Suprapubic skin (tissue), 3 donors: ENCODE results near the gene GBP6.

Experiments
- CTCF ChIP-seq, 2 donors: fragments of 200-600 bp in 1 of 2; fragments of 450-650 bp in 1 of 2; sonication (generic) in 1 of 2; IDR thresholded peaks; one replicate each; pipeline ENCODE4 v1.5.1; 2016 to 2019; ENCODE audit warnings: antibody characterized with exemption in 2 of 2, mild to moderate bottlenecking in 1 of 2, moderate library complexity in 1 of 2
- EP300 ChIP-seq: sonication (generic); formaldehyde crosslinking; IDR thresholded peaks from one replicate; pipeline ENCODE4 v1.6.1; 2017; ENCODE audit warnings: antibody characterized with exemption

GRCh38 chr1:89367221-89367620, 3.4 kb downstream of the GBP6 start:
- TF ChIP-seq CTCF (IDR thresholded peaks at IDR 0.05) = no peak
- no peak for TF ChIP-seq EP300
